ENCODE results near the gene LRRC63. TPM values are rescaled to one million over a fixed set of nuclear protein-coding genes. Genes with fewer than 3 reads are reported as not detected.
A peak's percentile ranks its signal among the peaks of the same experiment; 100 is the strongest.

Gene LRRC63
- total RNA-seq, 1 donor from 2014 or later, result not detected

DNA sequence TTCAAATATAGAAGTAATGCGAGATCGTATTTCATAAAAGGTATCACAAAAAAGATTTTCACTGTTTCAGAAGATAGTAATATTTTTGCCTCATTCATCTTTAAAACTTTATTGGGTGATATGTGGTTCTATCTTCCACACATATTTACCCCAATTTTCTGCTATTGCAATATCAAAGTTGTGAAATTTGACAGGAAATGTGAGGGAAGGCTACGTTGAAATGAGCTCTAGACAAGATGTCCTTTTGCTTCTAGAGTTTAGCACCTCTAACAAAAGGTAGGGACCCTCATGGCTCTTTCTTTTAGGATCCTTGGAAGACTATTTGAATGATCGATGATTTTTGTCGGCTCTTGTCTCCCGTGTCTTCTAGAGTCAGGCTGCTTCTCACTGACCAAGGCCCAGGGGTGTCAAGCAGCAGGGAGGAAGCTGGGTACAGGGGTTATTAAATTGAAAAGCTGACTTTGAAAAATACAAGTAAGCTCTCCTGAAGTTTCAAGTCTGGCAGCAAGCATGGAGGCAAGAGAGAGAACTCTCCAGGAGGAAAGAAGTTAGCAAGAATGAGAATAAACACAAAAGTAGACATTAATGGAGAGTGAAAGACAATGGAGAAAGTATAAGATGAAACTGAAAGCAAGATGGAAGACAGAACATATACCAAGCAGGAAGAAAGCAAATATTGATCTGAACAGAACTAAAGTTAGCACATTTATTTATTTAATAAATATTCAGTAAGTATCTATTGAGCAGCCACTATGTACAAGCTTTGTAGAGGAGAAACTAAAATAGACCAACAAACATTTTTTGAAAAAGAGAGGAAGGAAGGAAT lies 101.9 kb downstream of the LRRC63 start:
- TF ChIP-seq, protein P1, sequence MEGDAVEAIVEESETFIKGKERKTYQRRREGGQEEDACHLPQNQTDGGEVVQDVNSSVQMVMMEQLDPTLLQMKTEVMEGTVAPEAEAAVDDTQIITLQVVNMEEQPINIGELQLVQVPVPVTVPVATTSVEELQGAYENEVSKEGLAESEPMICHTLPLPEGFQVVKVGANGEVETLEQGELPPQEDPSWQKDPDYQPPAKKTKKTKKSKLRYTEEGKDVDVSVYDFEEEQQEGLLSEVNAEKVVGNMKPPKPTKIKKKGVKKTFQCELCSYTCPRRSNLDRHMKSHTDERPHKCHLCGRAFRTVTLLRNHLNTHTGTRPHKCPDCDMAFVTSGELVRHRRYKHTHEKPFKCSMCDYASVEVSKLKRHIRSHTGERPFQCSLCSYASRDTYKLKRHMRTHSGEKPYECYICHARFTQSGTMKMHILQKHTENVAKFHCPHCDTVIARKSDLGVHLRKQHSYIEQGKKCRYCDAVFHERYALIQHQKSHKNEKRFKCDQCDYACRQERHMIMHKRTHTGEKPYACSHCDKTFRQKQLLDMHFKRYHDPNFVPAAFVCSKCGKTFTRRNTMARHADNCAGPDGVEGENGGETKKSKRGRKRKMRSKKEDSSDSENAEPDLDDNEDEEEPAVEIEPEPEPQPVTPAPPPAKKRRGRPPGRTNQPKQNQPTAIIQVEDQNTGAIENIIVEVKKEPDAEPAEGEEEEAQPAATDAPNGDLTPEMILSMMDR (IDR thresholded peaks at IDR 0.05; ENCODE audit: partially characterized antibody, unreplicated experiment), result no peak
- no peaks in the 10 kb centered on the region for H3K4me1 Mint-ChIP-seq (ENCODE audit: low read depth, unreplicated experiment)
- H3K4me3 Mint-ChIP-seq (ENCODE audit: unreplicated experiment), result no peak overlapping the region
- peaks cover 8% of the 10 kb centered on the region for H3K36me3 Mint-ChIP-seq (ENCODE audit: unreplicated experiment)
- H3K27ac Mint-ChIP-seq (ENCODE audit: unreplicated experiment), result no peak overlapping the region
- no peak for DNase-seq
- peaks cover 5% of the 10 kb centered on the region for H3K9me3 Mint-ChIP-seq (ENCODE audit: unreplicated experiment)
- H3K27me3 Mint-ChIP-seq (ENCODE audit: unreplicated experiment), result peaks cover 4% of the 10 kb centered on the region

DNA sequence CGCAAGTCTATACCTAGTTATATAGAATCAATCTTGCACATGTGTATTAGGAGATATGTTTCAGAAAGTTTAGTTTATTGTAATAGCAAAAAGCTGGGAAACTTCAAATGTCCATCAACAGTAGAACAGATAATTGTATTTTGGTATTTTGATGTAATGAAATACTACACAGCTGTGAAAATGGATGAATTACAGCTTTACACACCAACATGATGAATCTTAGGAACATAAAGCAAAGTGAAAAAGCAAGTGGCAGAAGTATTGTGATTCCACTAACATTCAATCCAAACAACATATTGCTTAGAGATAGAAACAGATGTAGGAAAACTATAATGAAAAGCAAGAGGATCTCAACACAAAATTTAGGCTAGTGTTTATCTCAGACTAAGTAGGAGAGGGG lies 102.9 kb downstream of the LRRC63 start:
- no peak for DNase-seq
- Mint-ChIP-seq H3K27ac (ENCODE audit: unreplicated experiment) (no peak overlapping the region), H3K36me3 (ENCODE audit: unreplicated experiment) (peaks cover 8% of the 10 kb centered on the region), H3K4me3 (ENCODE audit: unreplicated experiment) (no peak overlapping the region), H3K27me3 (ENCODE audit: unreplicated experiment) (peaks cover 4% of the 10 kb centered on the region), H3K4me1 (ENCODE audit: low read depth, unreplicated experiment) (no peaks in the 10 kb centered on the region), H3K9me3 (ENCODE audit: unreplicated experiment) (peaks cover 5% of the 10 kb centered on the region)
- TF ChIP-seq, protein P1 (IDR thresholded peaks at IDR 0.05; ENCODE audit: partially characterized antibody, unreplicated experiment), result no peak

DNA sequence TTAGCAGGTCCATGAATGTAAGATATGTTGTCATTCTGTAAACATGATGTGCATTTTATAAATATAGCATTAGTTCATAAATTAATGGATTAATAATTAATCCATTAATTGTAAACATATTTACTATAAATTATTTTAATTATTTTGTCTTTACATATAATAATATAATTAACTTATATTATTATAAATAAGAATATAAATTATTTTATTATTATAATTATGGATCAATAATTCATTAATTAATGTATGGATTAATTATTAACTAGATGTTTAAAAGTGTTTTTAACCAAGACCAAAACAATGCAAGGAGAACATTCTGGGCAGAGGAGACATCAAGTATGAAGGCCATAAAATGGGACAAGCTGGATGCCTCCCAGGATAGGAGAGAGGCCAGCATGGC lies 103.3 kb downstream of the LRRC63 start:
- H3K9me3 Mint-ChIP-seq (ENCODE audit: unreplicated experiment), result peaks cover 5% of the 10 kb centered on the region
- H3K4me1 Mint-ChIP-seq (ENCODE audit: low read depth, unreplicated experiment), result no peaks in the 10 kb centered on the region
- H3K27ac Mint-ChIP-seq (ENCODE audit: unreplicated experiment), result no peak overlapping the region
- peaks cover 4% of the 10 kb centered on the region for H3K27me3 Mint-ChIP-seq (ENCODE audit: unreplicated experiment)
- peaks cover 8% of the 10 kb centered on the region for H3K36me3 Mint-ChIP-seq (ENCODE audit: unreplicated experiment)
- TF ChIP-seq, protein P1 (IDR thresholded peaks at IDR 0.05; ENCODE audit: partially characterized antibody, unreplicated experiment), result no peak
- H3K4me3 Mint-ChIP-seq (ENCODE audit: unreplicated experiment), result peak overlapping the region; percentile 55
- DNase-seq, result no peak

DNA sequence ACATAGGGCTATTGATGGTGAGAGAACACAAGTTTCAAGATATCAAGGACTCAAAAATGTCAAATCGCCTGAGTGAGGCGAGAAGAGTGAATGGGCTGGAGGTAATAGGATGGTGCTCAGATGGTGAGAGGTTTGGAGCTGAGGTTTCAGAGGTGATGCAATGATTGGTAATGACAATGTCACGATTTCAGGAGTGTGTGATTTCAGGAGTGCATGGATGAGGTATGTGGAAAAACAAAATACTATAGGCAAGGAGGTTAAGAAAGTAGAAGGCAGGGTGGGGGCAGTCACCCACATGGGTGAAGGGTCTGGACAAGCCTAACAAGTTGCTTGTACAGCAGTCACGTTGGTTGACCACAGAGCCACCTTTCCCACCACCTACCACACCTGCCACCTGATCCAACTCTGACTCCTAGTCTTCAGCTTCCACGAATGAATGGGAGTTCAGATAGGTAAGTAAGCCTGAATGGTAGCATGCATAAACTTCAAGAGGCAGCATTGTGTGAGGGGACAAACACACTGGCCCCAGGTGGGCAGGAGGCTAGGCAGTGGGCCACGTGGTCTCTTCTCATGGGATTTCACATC lies 103.9 kb downstream of the LRRC63 start:
- peak overlapping the region; percentile 23 for H3K27ac Mint-ChIP-seq (ENCODE audit: unreplicated experiment)
- peaks cover 8% of the 10 kb centered on the region for H3K36me3 Mint-ChIP-seq (ENCODE audit: unreplicated experiment)
- H3K4me1 Mint-ChIP-seq (ENCODE audit: low read depth, unreplicated experiment), result no peaks in the 10 kb centered on the region
- H3K9me3 Mint-ChIP-seq (ENCODE audit: unreplicated experiment), result peaks cover 5% of the 10 kb centered on the region
- H3K27me3 Mint-ChIP-seq (ENCODE audit: unreplicated experiment), result peaks cover 4% of the 10 kb centered on the region
- no peak overlapping the region for H3K4me3 Mint-ChIP-seq (ENCODE audit: unreplicated experiment)
- TF ChIP-seq, protein P1 (IDR thresholded peaks at IDR 0.05; ENCODE audit: partially characterized antibody, unreplicated experiment), result no peak
- no peak for DNase-seq

DNA sequence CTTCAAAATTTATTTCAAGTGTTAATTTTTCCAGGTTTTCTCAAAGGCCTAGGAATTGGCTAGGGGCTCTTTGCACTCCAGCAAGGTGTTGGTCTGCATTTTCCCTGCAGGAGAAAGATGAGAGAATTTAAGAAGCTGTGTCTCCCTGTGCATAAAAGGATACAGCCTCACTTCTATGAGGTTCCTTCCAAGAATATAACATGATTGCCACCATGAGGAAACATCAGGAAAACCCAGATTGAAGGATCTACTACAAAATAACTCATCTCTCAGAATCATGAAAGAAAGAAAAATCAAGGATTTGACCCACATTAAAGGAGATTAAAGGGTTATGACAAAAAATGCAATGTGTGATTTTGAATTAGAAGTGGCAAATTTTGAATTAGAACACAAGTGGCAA lies 105.4 kb downstream of the LRRC63 start:
- H3K9me3 Mint-ChIP-seq (ENCODE audit: unreplicated experiment), result peaks cover 5% of the 10 kb centered on the region
- H3K4me1 Mint-ChIP-seq (ENCODE audit: low read depth, unreplicated experiment), result no peaks in the 10 kb centered on the region
- H3K27ac Mint-ChIP-seq (ENCODE audit: unreplicated experiment), result no peak overlapping the region
- peaks cover 4% of the 10 kb centered on the region for H3K27me3 Mint-ChIP-seq (ENCODE audit: unreplicated experiment)
- no peak for DNase-seq
- TF ChIP-seq, protein P1 (IDR thresholded peaks at IDR 0.05; ENCODE audit: partially characterized antibody, unreplicated experiment), result no peak
- no peak overlapping the region for H3K4me3 Mint-ChIP-seq (ENCODE audit: unreplicated experiment)
- peaks cover 5% of the 10 kb centered on the region for H3K36me3 Mint-ChIP-seq (ENCODE audit: unreplicated experiment)
